ENCODE data around the gene KLHL10.
A peak's percentile ranks its signal among the peaks of the same experiment; 100 is the strongest.

KLHL10 gene

GRCh38 chr17:41837761-41838538, at the start of gene KLHL10:
TSS of gene KLHL10 (plus strand) at chr17:41837825. CDS start at chr17:41837933, 108 bp downstream.
- ATAC-seq (no peak), DNase-seq (ENCODE audit: low spot score in 2 of 2) (no peak)
- Mint-ChIP-seq H3K9me3 (no peaks in the 10 kb centered on the region), H3K27ac (no peak within 1 kb of the TSS), H3K4me3 (peak within 1 kb of the TSS; percentile 74), H3K4me1 (peaks cover 12% of the 10 kb centered on the region), H3K36me3 (peaks cover 8% of the 10 kb centered on the region)

GRCh38 chr17:41792845-41793783, 44.5 kb upstream of the KLHL10 start:
- ATAC-seq, result peak; percentile 32
- Mint-ChIP-seq H3K27ac (no peak overlapping the region), H3K4me1 (peaks cover 13% of the 10 kb centered on the region), H3K36me3 (no peaks in the 10 kb centered on the region), H3K4me3 (no peak overlapping the region), H3K9me3 (no peaks in the 10 kb centered on the region)
- no peak for DNase-seq (ENCODE audit: low spot score in 2 of 2)

- no peak overlapping the region for H3K27ac Mint-ChIP-seq
- H3K4me1 Mint-ChIP-seq, result peaks cover 4% of the 10 kb centered on the region
- no peak overlapping the region for H3K4me3 Mint-ChIP-seq
- ATAC-seq, result no peak
- H3K9me3 Mint-ChIP-seq, result no peaks in the 10 kb centered on the region
- no peak for DNase-seq (ENCODE audit: low spot score in 2 of 2)
- no peaks in the 10 kb centered on the region for H3K36me3 Mint-ChIP-seq
Measured at GRCh38 chr17:41793784-41794539, 43.7 kb upstream of the KLHL10 start.

- Mint-ChIP-seq H3K4me3 (no peak overlapping the region), H3K4me1 (no peaks in the 10 kb centered on the region)
- ATAC-seq, result no peak
Measured at GRCh38 chr17:41794540-41794975, 43.1 kb upstream of the KLHL10 start.

GRCh38 chr17:41796121-41796895, 41.3 kb upstream of the KLHL10 start:
- ATAC-seq (no peak), DNase-seq (ENCODE audit: low spot score in 2 of 2) (no peak)
- Mint-ChIP-seq H3K36me3 (no peaks in the 10 kb centered on the region), H3K27ac (no peak overlapping the region), H3K4me1 (peaks cover 4% of the 10 kb centered on the region), H3K4me3 (no peak overlapping the region), H3K9me3 (no peaks in the 10 kb centered on the region)

More at GRCh38 chr17:41794540-41794975, 43.1 kb upstream of the KLHL10 start:
- no peaks in the 10 kb centered on the region for H3K9me3 Mint-ChIP-seq
- no peaks in the 10 kb centered on the region for H3K36me3 Mint-ChIP-seq
- DNase-seq (ENCODE audit: low spot score in 2 of 2), result no peak
- H3K27ac Mint-ChIP-seq, result no peak overlapping the region

GRCh38 chr17:41797377-41797776, 40.2 kb upstream of the KLHL10 start:
- Mint-ChIP-seq H3K9me3 (no peaks in the 10 kb centered on the region), H3K4me1 (peaks cover 11% of the 10 kb centered on the region), H3K36me3 (no peaks in the 10 kb centered on the region), H3K4me3 (no peak overlapping the region), H3K27ac (no peak overlapping the region)
- DNase-seq (ENCODE audit: low spot score in 2 of 2) (no peak), ATAC-seq (no peak)

- Mint-ChIP-seq H3K4me1 (peaks cover 11% of the 10 kb centered on the region), H3K9me3 (no peaks in the 10 kb centered on the region), H3K27ac (no peak overlapping the region), H3K4me3 (no peak overlapping the region), H3K36me3 (no peaks in the 10 kb centered on the region)
- no peak for ATAC-seq
- DNase-seq (ENCODE audit: low spot score in 2 of 2), result no peak
Measured at GRCh38 chr17:41799366-41799765, 38.3 kb upstream of the KLHL10 start.

GRCh38 chr17:41800601-41801373, 36.8 kb upstream of the KLHL10 start:
- H3K4me3 Mint-ChIP-seq, result peak overlapping the region; percentile 9

GRCh38 chr17:41801374-41802271, 36.0 kb upstream of the KLHL10 start:
- peak; percentile 82 for ATAC-seq
- Mint-ChIP-seq H3K27ac (no peak overlapping the region), H3K4me1 (peaks cover 11% of the 10 kb centered on the region), H3K36me3 (no peaks in the 10 kb centered on the region), H3K9me3 (no peaks in the 10 kb centered on the region), H3K4me3 (peak overlapping the region; percentile 9)
- peak; percentile 69 to 85 for DNase-seq (ENCODE audit: low spot score in 2 of 2)

More at GRCh38 chr17:41800601-41801373, 36.8 kb upstream of the KLHL10 start:
- H3K4me1 Mint-ChIP-seq, result peaks cover 11% of the 10 kb centered on the region
- no peaks in the 10 kb centered on the region for H3K9me3 Mint-ChIP-seq
- no peaks in the 10 kb centered on the region for H3K36me3 Mint-ChIP-seq
- ATAC-seq (peak; percentile 44), DNase-seq (ENCODE audit: low spot score in 2 of 2) (no peak)
- no peak overlapping the region for H3K27ac Mint-ChIP-seq

GRCh38 chr17:41803049-41804020, 34.3 kb upstream of the KLHL10 start:
- no peaks in the 10 kb centered on the region for H3K36me3 Mint-ChIP-seq
- ATAC-seq, result no peak
- DNase-seq (ENCODE audit: low spot score in 2 of 2), result no peak
- H3K4me3 Mint-ChIP-seq, result no peak overlapping the region
- H3K4me1 Mint-ChIP-seq, result peaks cover 11% of the 10 kb centered on the region
- H3K27ac Mint-ChIP-seq, result no peak overlapping the region
- H3K9me3 Mint-ChIP-seq, result no peaks in the 10 kb centered on the region

GRCh38 chr17:41806685-41807445, 30.8 kb upstream of the KLHL10 start:
- Mint-ChIP-seq H3K4me1 (peaks cover 17% of the 10 kb centered on the region), H3K27ac (no peak overlapping the region), H3K36me3 (no peaks in the 10 kb centered on the region), H3K4me3 (no peak overlapping the region), H3K9me3 (no peaks in the 10 kb centered on the region)
- no peak for DNase-seq (ENCODE audit: low spot score in 2 of 2)
- no peak for ATAC-seq
